Adipocyte (in vitro differentiated cells): ENCODE data around the gene SIL1.

Experiments used
- DNase-seq: peaks from one replicate; pipeline ENCODE4 v3.0.0-alpha.2; 2015; ENCODE audit warnings: low read depth
- H3K27me3 ChIP-seq: replicated peaks from 2 replicates; pipeline ENCODE4 v1.7.0; 2013; ENCODE audit warnings: mild to moderate bottlenecking, low read length, moderate library complexity; ENCODE audit not compliant: control insufficient read depth, insufficient read depth
- H3K36me3 ChIP-seq: 2 replicates; pipeline ENCODE4 v1.7.0; 2013; ENCODE audit warnings: low read length, mild to moderate bottlenecking, moderate library complexity; ENCODE audit not compliant: control insufficient read depth, insufficient read depth, severe bottlenecking
- H3K4me1 ChIP-seq: 2 replicates; pipeline ENCODE4 v1.7.0; 2013; ENCODE audit warnings: mild to moderate bottlenecking, low read length, moderate library complexity; ENCODE audit not compliant: control insufficient read depth, insufficient read depth
- H3K4me3 ChIP-seq: 2 replicates; pipeline ENCODE4 v1.7.0; 2013; ENCODE audit warnings: mild to moderate bottlenecking, low read length, moderate library complexity
- H3K9ac ChIP-seq: 2 replicates; pipeline ENCODE4 v1.7.0; 2013; ENCODE audit warnings: mild to moderate bottlenecking, low read length, moderate library complexity
- H3K9me3 ChIP-seq: 2 replicates; pipeline ENCODE4 v1.7.0; 2013; ENCODE audit warnings: mild to moderate bottlenecking, low read length, moderate library complexity; ENCODE audit not compliant: control insufficient read depth

Gene SIL1

GRCh38 chr5:139151902-139152301, 46.3 kb downstream of the SIL1 start:
- no peaks in the 10 kb centered on the region for H3K9me3 ChIP-seq
- no peaks in the 10 kb centered on the region for H3K27me3 ChIP-seq
- H3K4me3 ChIP-seq: no peak overlapping the region
- H3K9ac ChIP-seq: no peak overlapping the region
- no peak for DNase-seq
- H3K36me3 ChIP-seq: no peaks in the 10 kb centered on the region
- peaks cover 70% of the 10 kb centered on the region for H3K4me1 ChIP-seq

GRCh38 chr5:139150367-139150999, 47.7 kb downstream of the SIL1 start:
- no peak for DNase-seq
- Histone ChIP-seq H3K9me3 (no peaks in the 10 kb centered on the region), H3K9ac (peak overlapping the region; percentile 16), H3K4me3 (peak overlapping the region; percentile 37), H3K36me3 (no peaks in the 10 kb centered on the region), H3K4me1 (peaks cover 71% of the 10 kb centered on the region), H3K27me3 (no peaks in the 10 kb centered on the region)

- peak overlapping the region; percentile 37 for H3K4me3 ChIP-seq
- peak; percentile 54 for DNase-seq
- no peaks in the 10 kb centered on the region for H3K9me3 ChIP-seq
- H3K27me3 ChIP-seq: no peaks in the 10 kb centered on the region
- H3K9ac ChIP-seq: peak overlapping the region; percentile 37
- no peaks in the 10 kb centered on the region for H3K36me3 ChIP-seq
- peaks cover 66% of the 10 kb centered on the region for H3K4me1 ChIP-seq
These were observed 48.5 kb downstream of the SIL1 start for GRCh38 chr5:139149477-139150199.

- H3K4me3 ChIP-seq: no peak overlapping the region
- no peaks in the 10 kb centered on the region for H3K27me3 ChIP-seq
- no peaks in the 10 kb centered on the region for H3K36me3 ChIP-seq
- no peaks in the 10 kb centered on the region for H3K9me3 ChIP-seq
- DNase-seq: no peak
- H3K9ac ChIP-seq: peak overlapping the region; percentile 37
- H3K4me1 ChIP-seq: peaks cover 60% of the 10 kb centered on the region
These were observed 49.2 kb downstream of the SIL1 start for GRCh38 chr5:139148986-139149385.

- Histone ChIP-seq H3K9ac (no peak overlapping the region), H3K36me3 (no peaks in the 10 kb centered on the region), H3K9me3 (no peaks in the 10 kb centered on the region), H3K4me1 (peaks cover 62% of the 10 kb centered on the region), H3K27me3 (no peaks in the 10 kb centered on the region), H3K4me3 (no peak overlapping the region)
- no peak for DNase-seq
These were observed 49.9 kb downstream of the SIL1 start for GRCh38 chr5:139148306-139148705.

GRCh38 chr5:139147483-139148087, 50.6 kb downstream of the SIL1 start:
- Histone ChIP-seq H3K9me3 (no peaks in the 10 kb centered on the region), H3K36me3 (no peaks in the 10 kb centered on the region), H3K4me3 (no peak overlapping the region), H3K9ac (peak overlapping the region; percentile 47), H3K4me1 (peaks cover 62% of the 10 kb centered on the region), H3K27me3 (no peaks in the 10 kb centered on the region)
- peak; percentile 49 for DNase-seq

GRCh38 chr5:139146809-139147482, 51.2 kb downstream of the SIL1 start:
- no peak overlapping the region for H3K4me3 ChIP-seq
- H3K4me1 ChIP-seq: peaks cover 67% of the 10 kb centered on the region
- H3K9me3 ChIP-seq: no peaks in the 10 kb centered on the region
- H3K27me3 ChIP-seq: no peaks in the 10 kb centered on the region
- H3K36me3 ChIP-seq: no peaks in the 10 kb centered on the region
- DNase-seq: no peak
- H3K9ac ChIP-seq: peak overlapping the region; percentile 47

GRCh38 chr5:139141446-139142204, 56.5 kb downstream of the SIL1 start:
- H3K36me3 ChIP-seq: no peaks in the 10 kb centered on the region
- H3K9ac ChIP-seq: peak overlapping the region; percentile 67
- peak overlapping the region; percentile 35 for H3K4me3 ChIP-seq
- DNase-seq: peak; percentile 47
- no peaks in the 10 kb centered on the region for H3K9me3 ChIP-seq
- no peaks in the 10 kb centered on the region for H3K27me3 ChIP-seq
- H3K4me1 ChIP-seq: peaks cover 42% of the 10 kb centered on the region

GRCh38 chr5:139140591-139141071, 57.5 kb downstream of the SIL1 start:
- no peaks in the 10 kb centered on the region for H3K9me3 ChIP-seq
- H3K4me3 ChIP-seq: peak overlapping the region; percentile 35
- peaks cover 40% of the 10 kb centered on the region for H3K4me1 ChIP-seq
- H3K9ac ChIP-seq: peak overlapping the region; percentile 67
- H3K36me3 ChIP-seq: no peaks in the 10 kb centered on the region
- H3K27me3 ChIP-seq: no peaks in the 10 kb centered on the region
- DNase-seq: peak; percentile 31

- H3K9ac ChIP-seq: no peak overlapping the region
- no peaks in the 10 kb centered on the region for H3K27me3 ChIP-seq
- H3K36me3 ChIP-seq: no peaks in the 10 kb centered on the region
- H3K4me3 ChIP-seq: no peak overlapping the region
- peaks cover 38% of the 10 kb centered on the region for H3K4me1 ChIP-seq
- no peaks in the 10 kb centered on the region for H3K9me3 ChIP-seq
- DNase-seq: peak; percentile 53
These were observed 59.4 kb downstream of the SIL1 start for GRCh38 chr5:139138809-139139208.
